A673 (cell line): ENCODE results near the gene CIITA. TPM values are rescaled to one million over a fixed set of nuclear protein-coding genes. Genes with fewer than 3 reads are reported as not detected.

ENCODE experiments used
- BruUV-seq: library from RNA; stranded (reverse); fragments of 400-500 nt; replicated peaks from 2 replicates; lab custom pipeline; 2021; lab: Mats Ljungman, UMichigan
- CTCF ChIA-PET: fragments of 300-600 bp; sonication (Branson Sonifier 250); formaldehyde crosslinking; loops from one replicate; lab custom pipeline; 2022; ENCODE audit warnings: antibody characterized with exemption; lab: Charles Lee
- POLR2A ChIA-PET: fragments of 300-600 bp; sonication (Branson Sonifier 250); formaldehyde crosslinking; loops from one replicate; lab custom pipeline; 2022; ENCODE audit warnings: antibody characterized with exemption; ENCODE audit not compliant: low non-redundant PET; lab: Charles Lee
- DNase-seq: peaks from one replicate; pipeline ENCODE4 v3.0.0-alpha.2; 2015; ENCODE audit warnings: low spot score
- H3K27ac ChIP-seq: fragments of 200-600 bp; sonication (generic); 2 replicates; pipeline ENCODE4 v1.5.1; 2016; ENCODE audit warnings: mixed run types, low read depth, mild to moderate bottlenecking, mixed read lengths, antibody characterized with exemption, low read length; ENCODE audit not compliant: poor library complexity, severe bottlenecking
- H3K27me3 ChIP-seq: fragments of 200-600 bp; sonication (generic); replicated peaks from 2 replicates; pipeline ENCODE4 v1.6.1; 2017; ENCODE audit warnings: mixed run types, low read depth, mild to moderate bottlenecking, mixed read lengths, antibody characterized with exemption, low read length; ENCODE audit not compliant: insufficient read depth, poor library complexity
- H3K36me3 ChIP-seq: fragments of 200-600 bp; sonication (generic); 2 replicates; pipeline ENCODE4 v1.6.1; 2016; ENCODE audit warnings: mixed run types, mild to moderate bottlenecking, mixed read lengths, antibody characterized with exemption, low read length; ENCODE audit not compliant: insufficient read depth, poor library complexity, severe bottlenecking
- H3K4me1 ChIP-seq: fragments of 200-600 bp; sonication (generic); 2 replicates; pipeline ENCODE4 v1.6.1; 2017; ENCODE audit warnings: mixed run types, mild to moderate bottlenecking, mixed read lengths, antibody characterized with exemption, low read length; ENCODE audit not compliant: insufficient read depth, poor library complexity, severe bottlenecking
- H3K4me3 ChIP-seq: fragments of 200-600 bp; sonication (generic); 2 replicates; pipeline ENCODE4 v1.5.1; 2016; ENCODE audit warnings: low read depth, mixed run types, mild to moderate bottlenecking, mixed read lengths, low read length; ENCODE audit not compliant: poor library complexity, severe bottlenecking
- H3K9me3 ChIP-seq: fragments of 200-600 bp; sonication (generic); 2 replicates; pipeline ENCODE4 v1.6.1; 2016; ENCODE audit warnings: mixed run types, low read depth, mild to moderate bottlenecking, mixed read lengths, antibody characterized with exemption, low read length; ENCODE audit not compliant: poor library complexity, severe bottlenecking
- EZH2 ChIP-seq: fragments of 200-600 bp; sonication (generic); IDR thresholded peaks from 2 replicates; pipeline ENCODE4 v1.6.1; 2017; ENCODE audit warnings: borderline replicate concordance, low read depth, mild to moderate bottlenecking, mixed read lengths, antibody characterized with exemption, low read length; ENCODE audit not compliant: poor library complexity, severe bottlenecking
- intact Hi-C: fragments of 100-400 bp; cut with micrococcal nuclease; formaldehyde crosslinking; loops from one replicate; pipeline ENCODE4 v1.10.0; 2022; ENCODE audit not compliant: unreplicated experiment
- total RNA-seq: library from RNA; stranded (reverse); gene quantifications from 2 replicates; pipeline ENCODE4 v1.2.3, GENCODE V29; 2021
- TF ChIP-seq, protein P1 (sequence below): fragments of 300-800, 200-600 bp; sonication (generic); conservative IDR thresholded peaks from 2 replicates; pipeline ENCODE4 v1.5.1; 2017; ENCODE audit warnings: low read depth, mild to moderate bottlenecking, antibody characterized with exemption, low read length, moderate library complexity, mixed read lengths

CIITA gene
- total RNA-seq, 1 experiment from 2014 or later = not detected

- no TSS peak for BruUV-seq
- CTCF ChIA-PET = no interaction called here
- intact Hi-C loops = no loop called here
- Histone ChIP-seq H3K4me1 (no peaks in the 10 kb centered on the region), H3K36me3 (no peaks in the 10 kb centered on the region), H3K9me3 (peaks cover 6% of the 10 kb centered on the region), H3K27me3 (no peaks in the 10 kb centered on the region), H3K27ac (no peak overlapping the region), H3K4me3 (no peak overlapping the region)
- no peak for DNase-seq
- POLR2A ChIA-PET = no interaction called here
- TF ChIP-seq, protein P1, sequence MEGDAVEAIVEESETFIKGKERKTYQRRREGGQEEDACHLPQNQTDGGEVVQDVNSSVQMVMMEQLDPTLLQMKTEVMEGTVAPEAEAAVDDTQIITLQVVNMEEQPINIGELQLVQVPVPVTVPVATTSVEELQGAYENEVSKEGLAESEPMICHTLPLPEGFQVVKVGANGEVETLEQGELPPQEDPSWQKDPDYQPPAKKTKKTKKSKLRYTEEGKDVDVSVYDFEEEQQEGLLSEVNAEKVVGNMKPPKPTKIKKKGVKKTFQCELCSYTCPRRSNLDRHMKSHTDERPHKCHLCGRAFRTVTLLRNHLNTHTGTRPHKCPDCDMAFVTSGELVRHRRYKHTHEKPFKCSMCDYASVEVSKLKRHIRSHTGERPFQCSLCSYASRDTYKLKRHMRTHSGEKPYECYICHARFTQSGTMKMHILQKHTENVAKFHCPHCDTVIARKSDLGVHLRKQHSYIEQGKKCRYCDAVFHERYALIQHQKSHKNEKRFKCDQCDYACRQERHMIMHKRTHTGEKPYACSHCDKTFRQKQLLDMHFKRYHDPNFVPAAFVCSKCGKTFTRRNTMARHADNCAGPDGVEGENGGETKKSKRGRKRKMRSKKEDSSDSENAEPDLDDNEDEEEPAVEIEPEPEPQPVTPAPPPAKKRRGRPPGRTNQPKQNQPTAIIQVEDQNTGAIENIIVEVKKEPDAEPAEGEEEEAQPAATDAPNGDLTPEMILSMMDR = no peak
- TF ChIP-seq EZH2 = no peak
These were observed 26.0 kb downstream of the CIITA start for GRCh38 chr16:10902999-10903398.

DNA sequence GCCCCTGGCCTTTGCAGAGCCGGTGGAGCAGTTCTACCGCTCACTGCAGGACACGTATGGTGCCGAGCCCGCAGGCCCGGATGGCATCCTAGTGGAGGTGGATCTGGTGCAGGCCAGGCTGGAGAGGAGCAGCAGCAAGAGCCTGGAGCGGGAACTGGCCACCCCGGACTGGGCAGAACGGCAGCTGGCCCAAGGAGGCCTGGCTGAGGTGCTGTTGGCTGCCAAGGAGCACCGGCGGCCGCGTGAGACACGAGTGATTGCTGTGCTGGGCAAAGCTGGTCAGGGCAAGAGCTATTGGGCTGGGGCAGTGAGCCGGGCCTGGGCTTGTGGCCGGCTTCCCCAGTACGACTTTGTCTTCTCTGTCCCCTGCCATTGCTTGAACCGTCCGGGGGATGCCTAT, 29.5 kb downstream of the CIITA start:
- H3K4me1 ChIP-seq = no peaks in the 10 kb centered on the region
- H3K27me3 ChIP-seq = no peaks in the 10 kb centered on the region
- no peak overlapping the region for H3K27ac ChIP-seq
- TF ChIP-seq, protein P1 = no peak
- no peak for TF ChIP-seq EZH2
- intact Hi-C loops = no loop called here
- peaks cover 6% of the 10 kb centered on the region for H3K9me3 ChIP-seq
- no peaks in the 10 kb centered on the region for H3K36me3 ChIP-seq
- ChIA-PET POLR2A (no interaction called here), CTCF (no interaction called here)
- BruUV-seq = no TSS peak
- no peak overlapping the region for H3K4me3 ChIP-seq
- DNase-seq = no peak

GRCh38 chr16:10906914-10907756, 30.1 kb downstream of the CIITA start:
- no peaks in the 10 kb centered on the region for H3K4me1 ChIP-seq
- H3K9me3 ChIP-seq = peaks cover 6% of the 10 kb centered on the region
- H3K27me3 ChIP-seq = no peaks in the 10 kb centered on the region
- H3K27ac ChIP-seq = no peak overlapping the region
- no peak for TF ChIP-seq EZH2
- TF ChIP-seq, protein P1 = no peak
- H3K36me3 ChIP-seq = no peaks in the 10 kb centered on the region
- intact Hi-C loops = no loop called here
- no TSS peak for BruUV-seq
- ChIA-PET POLR2A (no interaction called here), CTCF (no interaction called here)
- no peak for DNase-seq
- H3K4me3 ChIP-seq = no peak overlapping the region
